SHP77 treated with DMSO at 0.1 percent for 48 hours (cell line): ENCODE data around the gene MYBL2.

Experiments used
- DNase-seq: peaks from one replicate; lab custom pipeline; 2025; lab: John Stamatoyannopoulos, UW

Gene MYBL2

DNA sequence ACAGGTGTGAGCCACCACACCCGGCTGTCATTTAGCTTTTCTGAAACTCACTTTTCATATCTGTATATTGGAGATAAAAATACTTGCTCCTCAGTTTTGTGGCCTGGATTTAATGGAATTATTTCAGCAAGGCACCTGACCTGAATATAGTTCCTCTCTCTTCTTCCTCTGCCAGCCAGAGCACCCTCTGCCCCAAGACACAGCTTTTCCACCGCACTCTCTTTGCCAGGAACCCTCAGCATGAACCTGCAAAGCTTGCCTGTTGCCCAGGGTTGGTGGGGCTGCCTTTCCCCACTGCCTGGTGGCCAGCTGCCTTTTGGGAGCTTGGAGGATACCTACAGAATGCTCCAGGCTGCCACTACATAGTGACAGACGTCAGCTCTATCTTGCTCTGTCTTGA is 56.8 kb downstream of the MYBL2 start:
- no peak for DNase-seq

DNA sequence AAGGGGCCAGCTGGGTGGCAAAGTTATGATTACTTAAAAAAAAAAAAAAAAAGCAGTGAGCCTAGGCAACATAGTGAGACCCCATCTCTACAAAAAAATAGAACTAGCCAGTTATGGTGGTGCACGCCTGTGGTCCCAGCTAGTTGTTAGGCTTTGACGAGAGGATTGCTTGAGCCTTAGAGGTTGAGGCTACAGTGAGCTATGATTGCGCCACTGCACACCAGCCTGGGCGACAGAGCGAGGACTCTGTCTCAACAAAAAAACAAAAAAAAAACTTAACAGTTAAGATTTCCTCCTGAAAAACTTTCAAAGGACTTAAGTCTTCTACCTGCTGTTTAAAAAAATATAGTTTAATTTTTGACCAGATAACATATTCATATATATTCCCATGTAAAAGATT is 57.5 kb downstream of the MYBL2 start:
- no peak for DNase-seq

DNA sequence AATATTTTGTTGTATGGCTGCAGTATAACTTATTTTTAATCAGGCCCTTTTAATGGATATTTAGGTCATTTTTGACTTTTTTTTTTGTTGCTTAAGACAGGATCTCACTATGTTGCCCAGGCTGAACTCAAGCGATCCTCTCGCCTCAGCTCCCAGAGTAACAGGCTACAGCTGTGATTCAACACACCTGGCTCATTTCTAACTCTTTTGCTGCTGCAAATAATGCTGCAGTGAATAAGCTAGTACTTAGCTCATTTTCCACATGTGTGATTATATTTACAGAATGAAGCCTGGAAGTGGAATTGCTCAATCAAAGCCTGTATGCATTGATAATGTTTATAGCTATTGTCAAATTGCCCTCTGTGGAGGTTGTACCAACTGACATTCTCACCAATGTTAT is 58.8 kb downstream of the MYBL2 start:
- no peak for DNase-seq

DNA sequence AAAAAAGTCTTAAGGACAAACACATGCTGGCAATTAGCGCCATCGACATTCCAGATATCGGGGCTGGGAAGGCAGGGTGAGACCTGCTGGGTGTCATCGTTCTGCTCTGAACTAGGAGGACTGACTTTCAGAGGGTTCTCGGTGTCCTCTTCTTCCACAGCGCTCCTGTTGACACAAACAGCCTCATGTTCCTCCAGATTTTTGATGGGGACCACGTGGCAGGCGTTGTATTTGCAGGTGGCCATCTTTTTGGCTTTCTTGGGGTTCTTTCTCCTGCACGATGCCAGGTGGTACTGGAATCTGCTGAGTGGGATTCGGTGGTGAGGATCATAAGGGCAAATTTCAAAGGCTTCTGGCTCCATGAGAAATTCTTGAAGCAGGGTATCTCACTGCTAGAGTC is 59.4 kb downstream of the MYBL2 start:
- no peak for DNase-seq

DNA sequence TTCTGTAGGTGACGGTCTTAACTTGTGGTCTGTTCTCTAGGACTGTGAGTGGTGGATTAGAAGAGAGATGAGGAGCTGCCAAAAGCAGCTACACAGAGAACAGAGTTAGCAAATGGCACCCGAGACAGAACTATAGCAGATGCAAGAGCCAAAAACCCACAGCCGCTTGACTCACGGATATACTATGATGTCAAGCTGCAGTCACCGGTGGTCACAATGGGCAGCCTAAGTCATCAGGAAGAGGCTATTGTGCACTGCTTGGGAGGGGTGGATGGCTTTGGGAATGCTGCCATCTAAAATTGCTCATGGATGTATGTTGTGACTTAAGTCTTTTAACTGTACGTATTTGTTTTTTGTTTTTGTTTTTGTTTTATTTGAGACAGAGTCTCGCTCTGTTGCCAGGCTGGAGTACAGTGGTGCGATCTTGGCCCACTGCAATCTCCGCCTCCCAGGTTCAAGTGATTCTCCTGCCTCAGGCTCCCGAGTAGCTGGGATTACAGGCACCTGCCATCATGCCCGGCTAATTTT is 60.0 kb downstream of the MYBL2 start, which contains the start of gene GTSF1L:
GTSF1L (minus strand) TSS at position 192 of the 528 bp plus-strand sequence. CDS start 308 bp downstream, outside the sequence.
- no peak for DNase-seq

DNA sequence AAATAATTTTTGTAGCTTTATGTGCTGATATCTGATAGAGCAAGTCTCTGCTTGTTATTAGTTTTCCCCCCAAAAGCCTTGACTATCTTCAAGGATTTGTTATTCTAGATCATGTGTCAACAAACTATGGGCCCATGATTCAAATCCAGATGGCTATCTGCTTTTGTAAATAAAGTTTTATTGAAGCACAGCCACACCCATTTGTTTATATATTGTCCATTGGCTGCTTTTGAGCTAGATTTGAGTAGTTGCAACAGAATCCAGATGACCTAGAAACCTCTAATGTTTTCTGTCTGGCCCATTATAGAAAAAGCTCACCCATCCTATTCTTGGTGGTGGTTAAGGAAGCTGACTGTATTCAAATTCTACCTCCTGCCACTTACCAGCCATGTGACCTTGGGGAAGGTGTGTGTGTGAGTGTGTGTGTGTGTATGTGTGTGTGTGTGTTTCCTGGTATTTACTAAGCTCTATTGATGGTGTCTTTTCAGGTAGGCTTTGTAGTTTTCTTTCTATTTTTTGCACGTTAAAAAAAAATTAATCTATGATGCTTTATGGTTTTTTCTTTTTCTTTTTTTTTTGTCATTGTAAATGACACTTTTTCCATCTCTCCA is 61.2 kb downstream of the MYBL2 start:
- no peak for DNase-seq

DNA sequence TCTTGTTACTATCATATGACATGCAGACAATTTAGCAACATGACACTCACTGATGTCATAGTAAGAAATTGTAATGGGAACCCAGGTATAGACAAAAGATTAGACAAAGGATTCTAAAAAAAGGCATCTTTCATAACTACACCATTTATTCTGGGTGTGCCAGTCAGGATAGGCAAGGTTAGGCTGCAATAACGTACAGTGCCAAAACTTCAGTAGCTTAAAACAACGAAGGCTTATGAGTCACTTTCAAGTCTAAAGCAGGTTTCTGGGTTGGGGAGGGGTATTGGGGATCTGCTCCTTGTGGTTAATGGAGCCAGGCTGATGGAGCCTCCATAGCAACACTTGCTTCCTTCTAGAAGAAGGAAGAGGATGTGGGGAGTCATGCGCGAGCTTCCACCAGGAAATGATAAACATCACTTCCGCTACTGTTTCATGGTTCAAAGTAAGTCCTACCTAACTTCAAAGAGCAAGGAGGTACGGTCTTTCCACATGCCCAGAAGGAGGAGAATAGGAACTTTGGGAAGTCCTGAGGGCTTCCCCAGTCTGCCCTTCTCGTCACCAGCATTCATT is 61.9 kb downstream of the MYBL2 start:
- DNase-seq, result no peak

DNA sequence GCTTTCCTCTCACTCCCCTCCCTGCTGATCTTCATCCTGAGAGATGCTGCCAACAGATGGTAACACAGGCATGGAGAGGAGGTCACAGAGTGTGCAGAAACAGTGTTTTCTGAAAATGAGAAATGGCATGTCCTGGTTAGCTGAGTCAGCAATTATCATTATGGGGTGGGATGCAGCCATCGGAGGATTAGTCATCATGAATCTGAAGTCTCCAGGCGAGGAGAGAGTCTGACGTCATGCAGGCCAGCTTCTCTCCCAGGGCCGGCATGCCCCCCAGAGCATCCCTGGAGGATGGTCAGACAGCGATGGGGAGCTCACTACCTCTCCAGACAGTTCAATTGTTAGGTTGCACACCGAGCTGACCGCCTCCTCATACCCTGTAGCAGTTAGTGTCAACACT is 64.6 kb downstream of the MYBL2 start:
- no peak for DNase-seq

DNA sequence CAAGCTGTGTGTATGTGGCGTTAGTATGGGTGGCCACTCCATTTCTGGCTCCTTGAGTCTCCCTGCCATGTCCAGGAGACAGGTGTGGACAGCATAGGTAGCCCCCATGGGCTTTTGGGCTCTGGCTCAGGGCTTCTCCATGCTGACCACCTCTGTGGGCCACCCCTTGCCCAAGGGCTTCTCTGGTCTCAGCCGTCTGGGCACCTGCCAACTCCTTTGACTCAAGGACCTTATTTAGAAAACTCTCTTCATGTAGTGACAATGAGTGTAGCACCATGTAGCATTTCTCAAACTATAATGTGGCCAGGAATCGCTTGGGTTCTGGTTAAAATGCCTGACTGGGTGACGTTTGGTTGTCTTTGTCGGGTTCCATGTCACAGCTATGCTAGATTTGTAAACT is 65.0 kb downstream of the MYBL2 start:
- DNase-seq, result no peak

DNA sequence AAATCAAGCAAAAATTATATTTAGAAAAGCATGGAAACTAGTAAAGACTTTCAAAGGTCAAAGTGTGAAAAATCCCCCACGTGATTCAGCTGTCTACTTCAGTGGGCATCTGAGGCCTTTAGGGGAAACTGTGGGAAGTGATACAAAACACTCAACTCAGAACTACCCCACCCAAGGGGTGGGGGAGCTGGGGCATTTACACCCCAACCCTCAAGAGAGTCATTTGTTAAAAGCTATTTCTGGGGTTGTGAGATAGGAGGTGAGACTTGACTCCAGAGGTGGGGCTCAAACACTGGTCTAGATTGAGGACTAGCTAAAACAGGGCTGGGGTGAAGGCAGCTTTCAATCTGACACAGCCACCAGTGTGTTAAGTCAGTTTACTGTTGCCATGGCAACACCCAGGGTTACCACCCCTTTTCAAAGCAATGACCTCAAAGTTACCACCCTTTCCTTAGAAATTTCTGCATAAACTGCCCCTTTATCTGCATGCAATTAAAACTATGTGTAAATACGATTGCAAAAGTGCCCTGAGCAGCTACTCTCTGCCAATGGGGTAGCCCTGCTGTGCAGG is 69.8 kb downstream of the MYBL2 start:
- DNase-seq, result no peak

DNA sequence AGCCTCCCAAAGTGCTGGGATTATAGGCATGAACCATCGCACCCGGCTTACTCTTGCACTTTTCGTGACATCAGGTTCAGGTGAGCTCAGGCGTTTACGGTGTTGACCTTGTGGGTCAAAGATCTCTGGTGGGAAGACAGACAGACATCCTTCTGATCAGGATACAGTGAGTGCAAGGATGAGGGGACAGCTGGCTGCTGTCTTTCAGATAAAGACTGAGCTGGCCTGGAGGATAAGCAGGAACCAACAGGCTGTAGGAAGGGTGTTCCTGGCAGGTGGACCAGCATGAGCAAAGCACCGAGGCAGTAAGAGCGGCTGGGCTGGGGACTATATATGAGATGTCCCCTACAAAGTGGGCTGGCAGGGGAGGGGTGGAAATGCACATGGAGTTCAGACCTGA is 71.0 kb downstream of the MYBL2 start:
- DNase-seq, result no peak

DNA sequence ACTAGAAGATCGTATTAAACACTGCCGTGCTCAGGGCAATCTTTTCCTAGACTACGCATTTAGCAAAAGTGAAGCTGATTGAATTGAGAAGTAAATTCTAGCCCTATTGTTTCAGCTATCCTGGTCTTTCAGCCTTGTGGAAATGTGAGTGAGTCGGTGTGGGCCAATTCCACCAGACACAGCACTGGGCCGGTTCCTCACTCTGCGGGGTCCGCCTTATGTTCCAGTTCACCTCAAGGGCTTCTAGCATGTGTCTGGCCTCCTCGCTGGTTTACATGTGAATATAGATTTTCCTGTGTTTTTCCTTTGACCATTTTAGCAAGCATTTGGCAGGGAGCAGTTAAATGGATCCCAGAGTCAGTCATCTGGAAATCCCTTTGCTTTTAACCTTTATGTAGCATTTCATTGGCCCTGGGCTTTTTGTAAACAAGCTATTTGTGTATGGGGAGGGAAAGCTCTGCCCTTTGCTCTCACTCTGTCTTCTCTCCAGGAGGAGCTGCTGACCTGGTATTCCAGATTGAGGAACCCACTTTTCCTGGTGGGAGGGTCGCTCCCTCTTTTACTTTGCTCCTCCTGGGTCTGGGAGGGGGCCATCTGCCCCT is 72.3 kb downstream of the MYBL2 start:
- DNase-seq, result no peak

DNA sequence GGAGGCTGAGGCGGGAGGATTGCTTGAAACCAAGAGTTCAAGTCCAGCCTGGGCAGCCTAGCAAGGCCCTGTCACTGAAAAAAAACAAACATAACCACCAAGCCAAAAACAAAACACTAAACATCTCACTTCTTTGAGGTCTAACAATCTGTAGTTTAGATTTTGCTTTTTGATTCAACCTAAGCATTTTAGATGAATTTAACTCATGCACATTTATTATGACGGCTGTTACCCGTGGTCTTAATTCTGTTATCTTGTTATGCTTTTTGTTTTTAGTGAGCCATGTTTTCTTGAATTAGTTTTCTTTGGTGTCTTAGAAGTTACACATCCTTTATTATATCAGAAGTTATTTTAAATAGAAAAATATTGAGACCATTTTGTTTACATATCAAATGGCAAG is 73.7 kb downstream of the MYBL2 start:
- no peak for DNase-seq

DNA sequence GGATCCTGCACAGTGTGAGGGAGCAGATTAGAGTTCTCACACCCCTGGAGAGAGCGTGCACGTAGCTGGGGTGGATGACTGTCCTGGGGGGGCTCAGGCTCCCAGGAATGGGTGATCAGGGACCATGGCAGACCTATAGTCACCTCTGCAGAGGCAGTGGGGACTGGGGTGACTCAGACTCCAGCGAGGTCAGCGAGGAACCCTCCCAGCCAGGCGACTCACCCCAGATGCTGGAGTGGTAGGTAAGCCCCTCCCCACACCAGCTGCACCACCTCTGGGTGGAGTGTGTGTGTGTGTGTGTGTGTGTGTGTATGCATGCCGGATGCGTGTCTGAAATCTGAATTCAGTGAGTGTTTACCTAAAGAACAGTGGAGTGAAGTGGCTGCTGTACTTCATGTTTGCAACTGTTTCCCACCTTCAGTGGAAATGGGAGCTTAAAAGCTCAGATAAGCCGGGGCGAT is 77.3 kb downstream of the MYBL2 start:
- DNase-seq, result peak; percentile 17

DNA sequence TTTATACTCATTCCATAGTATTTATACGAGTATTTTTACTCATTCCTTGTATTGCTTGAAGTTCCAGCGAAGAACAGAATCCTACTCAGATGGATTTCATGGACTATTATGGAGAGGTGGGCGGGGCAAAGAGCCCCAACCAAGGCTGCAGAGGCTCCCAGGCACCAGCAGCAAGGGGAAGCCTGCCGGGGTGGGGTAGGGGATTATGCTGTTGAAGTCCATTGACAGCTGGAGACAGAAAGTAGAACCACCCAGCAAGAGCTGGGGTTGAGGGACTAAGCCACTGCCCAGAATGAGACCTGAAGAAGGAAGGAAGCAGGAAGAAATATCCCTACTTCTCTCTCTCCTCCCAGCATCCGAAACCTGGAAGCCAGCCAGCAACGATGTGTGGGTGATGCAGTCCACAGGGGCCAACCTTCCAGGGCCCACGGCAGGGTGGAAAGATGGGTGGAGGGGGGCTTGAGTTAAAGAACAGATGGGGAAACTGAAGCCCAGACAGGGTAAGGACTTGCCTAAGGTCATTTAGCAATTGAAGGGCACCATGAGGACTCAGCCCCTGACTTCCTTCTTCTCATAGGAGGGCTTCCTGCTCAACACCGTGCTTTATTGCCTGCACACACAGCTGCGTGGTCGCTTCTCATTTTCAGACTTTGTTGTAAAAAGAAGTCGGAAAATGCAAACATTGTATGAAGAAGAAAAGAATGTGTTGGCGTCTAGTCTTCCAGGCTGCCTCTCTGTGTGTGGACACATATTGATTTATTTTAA is 78.2 kb downstream of the MYBL2 start:
- peak; percentile 27 for DNase-seq

DNA sequence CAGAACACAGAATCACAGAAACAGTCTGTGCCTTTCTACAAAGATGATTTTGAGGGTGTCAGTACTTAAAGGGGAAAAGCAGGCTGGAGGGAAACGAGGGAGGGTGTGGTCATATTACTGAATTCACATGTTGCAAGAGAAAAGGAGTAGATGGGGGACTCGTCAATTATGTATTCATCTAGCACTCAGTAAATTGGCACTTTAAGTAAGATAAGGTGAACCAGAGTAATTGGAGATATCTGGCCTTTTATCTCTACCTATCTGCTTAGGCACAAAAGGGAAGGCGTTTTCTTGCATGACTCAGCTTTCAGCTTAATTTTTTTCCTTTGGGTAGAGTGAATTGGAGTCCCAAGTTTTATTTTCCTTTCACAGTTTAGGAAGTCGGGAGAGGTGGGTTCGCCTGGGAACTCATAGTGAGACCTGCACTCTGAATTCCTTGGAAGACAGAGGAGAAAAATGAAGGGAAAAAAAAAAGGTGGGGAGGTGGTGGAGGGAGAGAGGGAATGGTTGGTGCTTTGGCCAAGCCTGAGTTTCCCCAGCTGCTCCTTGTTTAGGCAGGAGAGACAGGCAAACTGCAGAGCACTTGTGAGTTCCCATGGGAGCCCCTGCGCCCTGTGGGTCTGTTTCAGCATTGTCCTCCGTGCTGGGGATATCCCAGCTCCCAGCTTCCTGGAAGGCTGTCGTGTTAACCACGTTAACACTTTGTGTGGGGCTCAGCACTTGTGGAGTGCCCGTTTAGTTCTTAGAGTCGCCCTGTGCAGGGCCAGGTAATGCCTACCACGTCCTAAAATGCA is 79.6 kb downstream of the MYBL2 start:
- no peak for DNase-seq

DNA sequence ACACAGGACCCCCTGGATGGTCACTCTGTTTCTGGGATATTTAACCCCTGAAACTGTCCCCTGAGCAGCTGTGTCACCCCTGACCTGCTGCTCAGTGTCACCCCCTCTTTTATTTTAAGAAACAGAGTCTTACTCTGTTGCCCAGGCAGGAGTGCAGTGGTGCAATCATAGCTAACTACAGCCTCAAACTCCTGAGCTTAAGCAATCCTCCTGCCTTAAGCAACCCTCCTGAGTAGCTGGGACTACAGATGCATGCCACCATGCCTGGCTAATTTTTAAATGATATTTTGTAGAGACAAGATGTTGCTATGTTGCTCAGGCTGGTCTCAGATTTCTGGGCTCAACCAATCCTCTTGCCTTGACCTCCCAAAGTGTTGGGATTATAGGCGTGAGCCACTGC is 81.4 kb downstream of the MYBL2 start:
- no peak for DNase-seq

DNA sequence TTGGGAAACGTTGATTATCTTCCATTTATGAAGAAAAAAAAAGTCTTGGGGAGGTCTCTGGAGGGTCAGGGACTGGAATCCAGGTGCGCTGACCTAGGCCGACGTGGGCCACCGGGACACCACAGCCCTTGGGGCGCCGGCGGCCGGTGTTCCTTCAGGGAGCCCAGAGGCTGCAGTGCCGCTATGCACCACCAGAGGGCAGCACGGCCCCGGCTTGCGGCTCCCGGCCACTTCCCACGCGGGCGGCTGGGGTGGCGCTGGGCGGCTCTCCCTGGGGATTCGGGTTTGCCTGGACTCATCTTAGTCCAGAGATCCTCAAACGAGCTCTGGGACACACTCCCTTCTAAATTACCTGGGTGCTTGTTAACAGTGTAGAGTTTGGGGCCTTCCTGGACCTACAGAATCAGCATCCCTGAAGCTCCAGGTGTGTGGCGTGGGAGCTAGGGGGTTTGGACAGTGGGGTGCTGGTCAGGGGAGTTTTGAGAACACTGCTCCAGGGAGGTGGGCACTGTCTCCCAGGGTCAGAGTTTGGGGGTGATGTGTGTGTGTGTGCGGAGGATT is 82.9 kb downstream of the MYBL2 start:
- no peak for DNase-seq

DNA sequence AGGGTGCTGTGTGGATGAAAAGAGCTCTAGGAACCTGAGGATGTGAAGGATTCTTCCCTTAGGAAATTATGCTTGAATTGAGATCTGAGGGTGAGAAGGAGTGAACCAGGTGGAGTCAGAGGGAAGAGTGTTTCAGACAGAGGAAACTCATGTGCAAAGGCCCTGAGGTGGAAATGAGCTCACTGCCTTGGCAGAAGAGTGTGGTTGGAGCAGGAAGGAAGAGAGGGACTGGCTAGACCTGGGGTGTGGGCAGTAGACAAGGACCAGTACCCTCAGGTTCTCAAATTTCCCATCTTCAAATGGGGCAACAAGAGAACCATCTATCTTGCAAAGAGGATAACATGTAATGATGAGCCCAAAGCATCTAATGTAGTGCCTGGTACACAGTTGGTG is 83.9 kb downstream of the MYBL2 start:
- no peak for DNase-seq

DNA sequence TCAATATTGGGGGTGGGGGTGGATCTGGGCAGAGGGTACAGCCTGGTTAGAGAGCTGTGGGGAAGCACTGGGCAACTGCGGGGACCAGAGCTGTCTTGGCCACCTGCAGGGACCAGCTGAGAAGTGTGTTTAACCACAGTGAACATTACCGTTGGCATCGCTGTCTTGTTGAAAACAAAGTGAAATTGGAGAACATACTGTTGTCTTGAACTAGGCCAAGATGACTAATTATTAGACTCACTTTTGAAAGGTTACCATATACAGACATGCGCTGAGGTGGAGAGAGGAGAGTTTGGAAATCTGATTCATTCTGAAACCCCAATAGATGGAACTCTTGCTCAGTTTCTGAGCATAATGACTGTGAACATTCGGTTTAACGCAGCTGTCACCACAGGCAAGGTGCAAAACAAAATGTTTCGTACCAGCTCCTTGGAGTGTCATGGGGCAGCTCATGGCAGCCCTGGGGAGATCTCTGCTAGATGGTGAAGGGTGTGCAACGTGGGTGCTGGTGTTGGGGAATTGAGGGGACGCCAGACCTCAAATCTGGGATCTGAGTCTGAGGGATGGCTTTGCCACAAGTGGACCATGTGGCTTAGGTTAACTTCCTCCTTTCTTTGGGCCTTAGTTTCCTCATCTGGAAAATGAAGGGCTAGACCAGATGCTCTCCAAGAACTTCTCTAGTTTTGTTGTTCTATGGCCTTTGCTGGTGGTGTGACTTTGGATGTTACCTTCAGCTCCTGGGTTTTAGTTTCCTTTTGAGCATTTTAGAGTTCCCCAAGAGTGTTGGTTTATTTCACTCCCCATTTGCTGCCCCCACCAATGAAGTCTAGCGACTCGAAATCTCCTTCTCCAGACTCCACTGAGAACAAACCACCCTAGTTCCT is 84.5 kb downstream of the MYBL2 start:
- DNase-seq, result no peak
